ENCODE measurements around the gene PDE1C. TPM values are rescaled to one million over a fixed set of nuclear protein-coding genes. Genes with fewer than 3 reads are reported as not detected.

The PDE1C gene
- total and polyA plus RNA-seq, 5 donors from 2014 or later = not detected

- Histone ChIP-seq H3K27ac (ENCODE audit: insufficient read depth, low read length, poor library complexity, severe bottlenecking) (no peak overlapping the region), H3K4me1 (ENCODE audit: control insufficient read depth, insufficient read depth, low read length, poor library complexity, severe bottlenecking) (no peaks in the 10 kb centered on the region), H3K4me3 (ENCODE audit: low read depth, low read length) (no peak overlapping the region), H3K9me3 (ENCODE audit: control insufficient read depth in 2 of 2, low read length in 2 of 2) (peaks cover 0 to 1% of the 10 kb centered on the region in 2 experiments), H3K27me3 (ENCODE audit: control insufficient read depth, insufficient read depth, low read length) (no peaks in the 10 kb centered on the region), H3K36me3 (ENCODE audit: control insufficient read depth, insufficient read depth, low read length) (no peaks in the 10 kb centered on the region)
- H3K36me3 Mint-ChIP-seq = no peaks in the 10 kb centered on the region
- H3K27ac Mint-ChIP-seq = no peak overlapping the region
- ATAC-seq (ENCODE audit: low read depth in 2 of 2) (no peak), DNase-seq (no peak)
- H3K9me3 Mint-ChIP-seq = peaks cover 0 to 10% (median 1%) of the 10 kb centered on the region in 7 donors
- H3K27me3 Mint-ChIP-seq = no peaks in the 10 kb centered on the region
- no peak overlapping the region for H3K4me3 Mint-ChIP-seq
- H3K4me1 Mint-ChIP-seq = no peaks in the 10 kb centered on the region
These were observed 173.3 kb downstream of the PDE1C start for GRCh38 chr7:31896925-31897324.

GRCh38 chr7:31894308-31894707 lies 175.9 kb downstream of the PDE1C start:
- no peak for DNase-seq
- no peak overlapping the region for H3K27ac ChIP-seq (ENCODE audit: insufficient read depth, low read length, poor library complexity, severe bottlenecking)
- Mint-ChIP-seq H3K4me1 (no peaks in the 10 kb centered on the region), H3K4me3 (no peak overlapping the region), H3K27me3 (no peaks in the 10 kb centered on the region), H3K9me3 (peaks cover 0 to 10% (median 4%) of the 10 kb centered on the region in 7 donors), H3K36me3 (no peaks in the 10 kb centered on the region), H3K27ac (no peak overlapping the region)
- H3K9me3 ChIP-seq (ENCODE audit: control insufficient read depth in 2 of 2, low read length in 2 of 2) = peaks cover 0 to 1% of the 10 kb centered on the region in 2 experiments
- no peaks in the 10 kb centered on the region for H3K36me3 ChIP-seq (ENCODE audit: control insufficient read depth, insufficient read depth, low read length)
- H3K27me3 ChIP-seq (ENCODE audit: control insufficient read depth, insufficient read depth, low read length) = no peaks in the 10 kb centered on the region
- no peak overlapping the region for H3K4me3 ChIP-seq (ENCODE audit: low read depth, low read length)
- H3K4me1 ChIP-seq (ENCODE audit: control insufficient read depth, insufficient read depth, low read length, poor library complexity, severe bottlenecking) = no peaks in the 10 kb centered on the region
- ATAC-seq (ENCODE audit: low read depth in 2 of 2) = no peak

GRCh38 chr7:31893365-31893764 lies 176.8 kb downstream of the PDE1C start:
- Mint-ChIP-seq H3K27ac (no peak overlapping the region), H3K4me3 (no peak overlapping the region), H3K36me3 (no peaks in the 10 kb centered on the region), H3K27me3 (no peaks in the 10 kb centered on the region), H3K9me3 (peaks cover 0 to 10% (median 4%) of the 10 kb centered on the region in 7 donors), H3K4me1 (no peaks in the 10 kb centered on the region)
- H3K36me3 ChIP-seq (ENCODE audit: control insufficient read depth, insufficient read depth, low read length) = no peaks in the 10 kb centered on the region
- DNase-seq (no peak), ATAC-seq (ENCODE audit: low read depth in 2 of 2) (no peak)
- no peaks in the 10 kb centered on the region for H3K27me3 ChIP-seq (ENCODE audit: control insufficient read depth, insufficient read depth, low read length)
- no peak overlapping the region for H3K4me3 ChIP-seq (ENCODE audit: low read depth, low read length)
- H3K9me3 ChIP-seq (ENCODE audit: control insufficient read depth in 2 of 2, low read length in 2 of 2) = peaks cover 0 to 1% of the 10 kb centered on the region in 2 experiments
- no peak overlapping the region for H3K27ac ChIP-seq (ENCODE audit: insufficient read depth, low read length, poor library complexity, severe bottlenecking)
- H3K4me1 ChIP-seq (ENCODE audit: control insufficient read depth, insufficient read depth, low read length, poor library complexity, severe bottlenecking) = no peaks in the 10 kb centered on the region

GRCh38 chr7:31892099-31892829 lies 177.9 kb downstream of the PDE1C start:
- Mint-ChIP-seq H3K27me3 (no peaks in the 10 kb centered on the region), H3K36me3 (no peaks in the 10 kb centered on the region), H3K4me3 (no peak overlapping the region), H3K4me1 (no peaks in the 10 kb centered on the region), H3K27ac (no peak overlapping the region), H3K9me3 (peaks cover 0 to 10% (median 4%) of the 10 kb centered on the region in 7 donors)
- no peaks in the 10 kb centered on the region for H3K27me3 ChIP-seq (ENCODE audit: control insufficient read depth, insufficient read depth, low read length)
- no peaks in the 10 kb centered on the region for H3K36me3 ChIP-seq (ENCODE audit: control insufficient read depth, insufficient read depth, low read length)
- DNase-seq (no peak), ATAC-seq (ENCODE audit: low read depth in 2 of 2) (no peak)
- no peak overlapping the region for H3K4me3 ChIP-seq (ENCODE audit: low read depth, low read length)
- H3K27ac ChIP-seq (ENCODE audit: insufficient read depth, low read length, poor library complexity, severe bottlenecking) = no peak overlapping the region
- H3K4me1 ChIP-seq (ENCODE audit: control insufficient read depth, insufficient read depth, low read length, poor library complexity, severe bottlenecking) = no peaks in the 10 kb centered on the region
- peaks cover 0 to 1% of the 10 kb centered on the region in 2 experiments for H3K9me3 ChIP-seq (ENCODE audit: control insufficient read depth in 2 of 2, low read length in 2 of 2)

GRCh38 chr7:31890766-31891165 lies 179.4 kb downstream of the PDE1C start:
- Mint-ChIP-seq H3K36me3 (no peaks in the 10 kb centered on the region), H3K9me3 (peaks cover 2 to 17% (median 4%) of the 10 kb centered on the region in 7 donors), H3K27me3 (no peaks in the 10 kb centered on the region), H3K27ac (no peak overlapping the region), H3K4me1 (no peaks in the 10 kb centered on the region), H3K4me3 (no peak overlapping the region)
- Histone ChIP-seq H3K27me3 (ENCODE audit: control insufficient read depth, insufficient read depth, low read length) (no peaks in the 10 kb centered on the region), H3K4me3 (ENCODE audit: low read depth, low read length) (no peak overlapping the region), H3K4me1 (ENCODE audit: control insufficient read depth, insufficient read depth, low read length, poor library complexity, severe bottlenecking) (no peaks in the 10 kb centered on the region), H3K27ac (ENCODE audit: insufficient read depth, low read length, poor library complexity, severe bottlenecking) (no peak overlapping the region), H3K9me3 (ENCODE audit: control insufficient read depth in 2 of 2, low read length in 2 of 2) (peaks cover 0 to 1% of the 10 kb centered on the region in 2 experiments), H3K36me3 (ENCODE audit: control insufficient read depth, insufficient read depth, low read length) (no peaks in the 10 kb centered on the region)
- ATAC-seq (ENCODE audit: low read depth in 2 of 2) (no peak), DNase-seq (no peak)

GRCh38 chr7:31890198-31890597 lies 180.0 kb downstream of the PDE1C start:
- no peak for ATAC-seq (ENCODE audit: low read depth in 2 of 2)

GRCh38 chr7:31887006-31887405 lies 183.2 kb downstream of the PDE1C start:
- no peak for ATAC-seq (ENCODE audit: low read depth in 2 of 2)
- no peak overlapping the region for H3K27ac ChIP-seq (ENCODE audit: insufficient read depth, low read length, poor library complexity, severe bottlenecking)
- no peaks in the 10 kb centered on the region for H3K4me1 Mint-ChIP-seq
- no peak for DNase-seq
- H3K36me3 Mint-ChIP-seq = no peaks in the 10 kb centered on the region
- no peaks in the 10 kb centered on the region for H3K4me1 ChIP-seq (ENCODE audit: control insufficient read depth, insufficient read depth, low read length, poor library complexity, severe bottlenecking)
- H3K36me3 ChIP-seq (ENCODE audit: control insufficient read depth, insufficient read depth, low read length) = no peaks in the 10 kb centered on the region
- H3K27ac Mint-ChIP-seq = no peak overlapping the region
- no peaks in the 10 kb centered on the region for H3K27me3 Mint-ChIP-seq
- H3K4me3 ChIP-seq (ENCODE audit: low read depth, low read length) = no peak overlapping the region
- H3K9me3 ChIP-seq (ENCODE audit: control insufficient read depth in 2 of 2, low read length in 2 of 2) = peaks cover 0 to 4% of the 10 kb centered on the region in 2 experiments
- H3K27me3 ChIP-seq (ENCODE audit: control insufficient read depth, insufficient read depth, low read length) = no peaks in the 10 kb centered on the region
- peaks cover 2 to 9% (median 5%) of the 10 kb centered on the region in 7 donors for H3K9me3 Mint-ChIP-seq
- H3K4me3 Mint-ChIP-seq = no peak overlapping the region

More at GRCh38 chr7:31890198-31890597, 180.0 kb downstream of the PDE1C start:
- DNase-seq = no peak
- Histone ChIP-seq H3K4me1 (ENCODE audit: control insufficient read depth, insufficient read depth, low read length, poor library complexity, severe bottlenecking) (no peaks in the 10 kb centered on the region), H3K27me3 (ENCODE audit: control insufficient read depth, insufficient read depth, low read length) (no peaks in the 10 kb centered on the region), H3K27ac (ENCODE audit: insufficient read depth, low read length, poor library complexity, severe bottlenecking) (no peak overlapping the region), H3K4me3 (ENCODE audit: low read depth, low read length) (no peak overlapping the region), H3K9me3 (ENCODE audit: control insufficient read depth in 2 of 2, low read length in 2 of 2) (peaks cover 1 to 3% of the 10 kb centered on the region in 2 experiments), H3K36me3 (ENCODE audit: control insufficient read depth, insufficient read depth, low read length) (no peaks in the 10 kb centered on the region)
- Mint-ChIP-seq H3K27ac (no peak overlapping the region), H3K27me3 (no peaks in the 10 kb centered on the region), H3K4me3 (no peak overlapping the region), H3K36me3 (no peaks in the 10 kb centered on the region), H3K4me1 (no peaks in the 10 kb centered on the region), H3K9me3 (peaks cover 0 to 13% (median 5%) of the 10 kb centered on the region in 7 donors)

- Mint-ChIP-seq H3K4me3 (no peak overlapping the region), H3K36me3 (no peaks in the 10 kb centered on the region), H3K9me3 (peaks cover 2 to 9% (median 4%) of the 10 kb centered on the region in 7 donors), H3K27ac (no peak overlapping the region), H3K4me1 (no peaks in the 10 kb centered on the region), H3K27me3 (no peaks in the 10 kb centered on the region)
- Histone ChIP-seq H3K4me1 (ENCODE audit: control insufficient read depth, insufficient read depth, low read length, poor library complexity, severe bottlenecking) (no peaks in the 10 kb centered on the region), H3K27ac (ENCODE audit: insufficient read depth, low read length, poor library complexity, severe bottlenecking) (no peak overlapping the region), H3K4me3 (ENCODE audit: low read depth, low read length) (no peak overlapping the region), H3K9me3 (ENCODE audit: control insufficient read depth in 2 of 2, low read length in 2 of 2) (peaks cover 0 to 4% of the 10 kb centered on the region in 2 experiments), H3K36me3 (ENCODE audit: control insufficient read depth, insufficient read depth, low read length) (no peaks in the 10 kb centered on the region), H3K27me3 (ENCODE audit: control insufficient read depth, insufficient read depth, low read length) (no peaks in the 10 kb centered on the region)
- no peak for ATAC-seq (ENCODE audit: low read depth in 2 of 2)
- DNase-seq = no peak
These were observed 185.0 kb downstream of the PDE1C start for GRCh38 chr7:31885171-31885570.

All from CD4-positive, CD25-positive, alpha-beta regulatory T cell (primary cell).